Stimulated activated CD8-positive, alpha-beta memory T cell treated with anti-CD3 and anti-CD28 coated beads, Interleukin-12 subunit alpha, Interleukin-12 subunit beta, amount 100 ng/mL, for 24 hours (primary cell): ENCODE data around the gene MS4A3.
"Not testable (repeated sequence)": the region's sequence is repeated elsewhere in the genome, so short reads cannot be mapped to it uniquely, and the experiment has no call there.

Source experiments
- DNase-seq: peaks from one replicate; pipeline ENCODE4 v3.0.0-alpha.2; 2020; ENCODE audit errors: extremely low read depth

MS4A3 gene

GRCh38 chr11:60056349-60056969 is at the start of gene MS4A3:
Gene MS4A3, plus strand, starts transcription at chr11:60056665. Its CDS starts 4,496 bp downstream, at chr11:60061161.
- no peak for DNase-seq

GRCh38 chr11:60016881-60017280 is 39.6 kb upstream of the MS4A3 start, which contains the start of gene OOSP4B:
Gene OOSP4B, plus strand, starts transcription at chr11:60017181.
- DNase-seq: no peak

DNA sequence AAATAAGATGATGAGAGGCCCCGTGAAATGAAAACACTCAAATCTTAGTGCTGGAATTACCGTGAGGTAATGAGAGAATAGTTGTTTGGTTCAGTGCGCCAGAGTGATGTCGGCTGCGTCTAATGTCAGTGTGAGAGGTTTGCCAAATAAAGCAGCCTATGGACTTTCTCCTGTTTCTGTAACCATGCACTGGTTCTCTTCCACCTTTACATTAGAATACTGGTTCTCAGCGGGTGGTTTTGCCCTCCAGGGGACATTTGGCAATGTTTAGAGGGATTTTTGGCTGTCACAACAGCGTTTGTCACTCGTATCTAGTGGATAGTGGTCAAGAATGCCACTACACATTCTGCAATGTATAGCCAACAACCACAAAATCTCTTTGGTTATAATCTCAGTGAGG is 38.4 kb upstream of the MS4A3 start:
- DNase-seq: no peak

- DNase-seq: not testable (repeated sequence)
These were observed 36.1 kb upstream of the MS4A3 start for GRCh38 chr11:60020376-60020775.

- no peak for DNase-seq
These were observed 27.3 kb upstream of the MS4A3 start for GRCh38 chr11:60029015-60029632.

DNA sequence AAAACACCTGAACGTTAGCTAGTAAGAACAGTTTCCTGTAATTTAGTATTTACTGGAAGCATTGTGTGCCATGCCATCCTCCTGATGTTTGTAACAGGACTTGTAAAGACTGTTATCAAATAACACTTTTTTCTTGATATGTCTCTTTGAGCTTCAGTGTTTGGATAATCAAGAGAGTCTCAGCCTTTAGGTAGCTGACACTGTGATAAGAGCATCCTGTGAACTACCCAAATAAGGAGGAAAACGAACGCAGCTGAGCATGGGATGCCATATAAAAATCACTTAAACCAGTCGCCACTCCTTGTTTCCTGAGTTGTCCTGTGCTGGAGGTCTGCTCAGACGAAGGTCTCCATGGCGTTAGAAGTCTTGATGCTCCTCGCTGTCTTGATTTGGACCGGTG is 16.4 kb upstream of the MS4A3 start, which contains the start of gene OOSP2:
TSS of gene OOSP2 (plus strand) at position 301 of the 400 bp plus-strand sequence. CDS start at position 352, 51 bp downstream.
- no peak for DNase-seq

DNA sequence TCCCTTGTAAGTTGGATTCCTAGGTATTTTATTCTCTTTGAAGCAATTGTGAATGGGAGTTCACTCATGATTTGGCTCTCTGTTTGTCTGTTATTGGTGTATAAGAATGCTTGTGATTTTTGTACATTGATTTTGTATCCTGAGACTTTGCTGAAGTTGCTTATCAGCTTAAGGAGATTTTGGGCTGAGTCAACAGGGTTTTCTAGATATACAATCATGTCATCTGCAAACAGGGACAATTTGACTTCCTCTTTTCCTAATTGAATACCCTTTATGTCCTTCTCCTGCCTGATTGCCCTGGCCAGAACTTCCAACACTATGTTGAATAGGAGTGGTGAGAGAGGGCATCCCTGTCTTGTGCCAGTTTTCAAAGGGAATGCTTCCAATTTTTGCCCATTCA is 6.0 kb upstream of the MS4A3 start:
- DNase-seq: not testable (repeated sequence)

DNA sequence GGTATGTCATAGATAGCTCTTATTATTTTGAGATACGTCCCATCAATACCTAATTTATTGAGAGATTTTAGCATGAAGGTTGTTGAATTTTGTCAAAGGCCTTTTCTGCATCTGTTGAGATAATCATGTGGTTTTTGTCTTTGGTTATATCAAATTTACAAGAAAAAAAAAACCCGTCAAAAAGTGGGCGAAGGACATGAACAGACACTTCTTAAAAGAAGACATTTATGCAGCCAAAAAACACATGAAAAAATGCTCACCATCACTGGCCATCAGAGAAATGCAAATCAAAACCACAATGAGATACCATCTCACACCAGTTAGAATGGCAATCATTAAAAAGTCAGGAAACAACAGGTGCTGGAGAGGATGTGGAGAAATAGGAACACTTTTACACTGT is 5.6 kb upstream of the MS4A3 start:
- DNase-seq: not testable (repeated sequence)

GRCh38 chr11:60059052-60059451 is 2.6 kb downstream of the MS4A3 start:
- DNase-seq: no peak

DNA sequence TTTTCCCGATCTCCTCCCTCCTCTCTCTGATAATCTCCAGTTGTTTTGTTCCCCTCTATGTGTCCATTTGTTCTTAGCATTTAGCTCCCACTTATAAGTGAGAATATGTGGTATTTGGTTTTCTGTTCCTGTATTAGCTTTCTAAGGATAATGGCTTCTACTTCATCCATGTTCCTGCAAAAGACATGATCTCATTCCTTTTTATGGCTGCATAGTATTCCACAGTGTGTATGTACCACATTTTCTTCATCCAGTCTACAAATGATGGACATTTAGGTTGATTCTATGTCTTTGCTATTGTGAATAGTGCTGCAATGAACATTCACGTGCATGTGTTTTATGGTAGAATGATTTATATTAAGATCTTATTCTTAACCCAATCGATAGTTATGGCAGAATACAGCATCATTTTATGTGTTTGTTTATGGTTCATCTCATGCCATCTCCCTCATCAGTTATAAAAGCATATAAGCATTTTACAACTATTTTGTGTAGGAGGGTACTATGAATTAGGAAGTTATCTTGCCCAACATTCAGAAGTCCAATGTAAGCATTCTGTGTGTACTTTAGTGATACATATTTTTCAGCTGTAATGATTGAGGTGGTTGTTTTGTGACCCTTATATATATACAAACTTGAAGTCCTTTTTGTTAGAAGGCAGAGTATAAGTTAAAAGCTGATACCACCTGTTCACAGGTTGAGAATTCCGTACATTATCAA is 3.2 kb downstream of the MS4A3 start:
- DNase-seq: no peak

DNA sequence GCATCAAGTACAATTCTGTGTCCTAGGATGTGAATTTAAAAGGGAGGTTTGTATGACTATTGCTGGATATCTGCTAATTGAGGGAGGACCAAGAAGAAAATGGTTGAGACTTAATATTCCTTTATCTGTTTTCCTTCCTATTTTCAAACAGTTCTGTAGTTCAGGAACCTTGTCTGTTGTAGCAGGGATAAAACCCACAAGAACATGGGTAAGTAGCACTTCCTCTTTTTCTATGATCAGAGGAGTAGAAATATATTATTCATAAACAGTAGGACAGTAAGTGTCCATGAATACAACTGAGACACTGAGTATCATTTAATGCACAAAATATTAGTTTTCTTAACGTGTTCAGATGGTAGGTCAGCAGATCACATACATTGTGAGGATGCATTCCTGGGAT is 7.6 kb downstream of the MS4A3 start:
- no peak for DNase-seq

- DNase-seq: no peak
These were observed 9.3 kb downstream of the MS4A3 start for GRCh38 chr11:60065801-60066200.

DNA sequence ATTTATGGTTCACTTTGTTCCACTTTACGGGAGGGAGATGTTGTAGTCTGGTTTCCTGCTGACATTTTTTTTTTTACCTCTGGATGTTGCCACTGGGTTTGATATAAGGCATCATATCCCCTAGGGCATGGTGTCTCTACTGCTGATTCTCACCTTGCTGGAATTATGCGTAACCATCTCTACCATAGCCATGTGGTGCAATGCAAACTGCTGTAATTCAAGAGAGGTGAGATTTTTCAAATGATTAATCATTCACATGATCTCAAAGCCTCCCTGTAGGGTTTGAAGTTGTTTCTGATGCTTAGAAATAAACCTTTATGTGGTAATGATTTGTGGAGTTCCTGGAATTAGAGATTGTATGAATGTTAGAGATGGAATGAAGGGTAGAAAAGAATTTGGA is 13.0 kb downstream of the MS4A3 start:
- no peak for DNase-seq

GRCh38 chr11:60071644-60072043 is 15.2 kb downstream of the MS4A3 start:
- not testable (repeated sequence) for DNase-seq

- DNase-seq: no peak
These were observed 20.9 kb downstream of the MS4A3 start for GRCh38 chr11:60077216-60077817.

DNA sequence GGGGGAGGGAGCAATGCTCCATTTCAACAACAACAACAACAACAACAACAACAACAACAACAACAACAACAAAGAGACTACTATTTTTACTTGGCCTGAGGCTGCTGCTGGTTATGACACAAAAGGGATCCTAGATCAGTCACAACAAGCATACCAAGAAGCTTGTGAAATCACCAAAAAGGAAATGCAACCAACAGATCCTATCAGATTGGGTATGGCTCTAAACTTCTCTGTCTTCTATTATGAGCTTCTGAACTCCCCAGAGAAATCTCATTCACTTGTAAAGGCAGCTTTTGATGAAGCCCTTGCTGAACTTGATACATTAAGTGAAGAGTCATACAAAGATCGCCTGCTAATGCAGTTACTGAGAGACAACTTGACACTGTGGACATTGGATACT is 21.5 kb downstream of the MS4A3 start:
- DNase-seq: no peak

GRCh38 chr11:60078745-60079144 is 22.3 kb downstream of the MS4A3 start:
- DNase-seq: no peak

- DNase-seq: no peak
These were observed 24.1 kb downstream of the MS4A3 start for GRCh38 chr11:60080535-60080934.

DNA sequence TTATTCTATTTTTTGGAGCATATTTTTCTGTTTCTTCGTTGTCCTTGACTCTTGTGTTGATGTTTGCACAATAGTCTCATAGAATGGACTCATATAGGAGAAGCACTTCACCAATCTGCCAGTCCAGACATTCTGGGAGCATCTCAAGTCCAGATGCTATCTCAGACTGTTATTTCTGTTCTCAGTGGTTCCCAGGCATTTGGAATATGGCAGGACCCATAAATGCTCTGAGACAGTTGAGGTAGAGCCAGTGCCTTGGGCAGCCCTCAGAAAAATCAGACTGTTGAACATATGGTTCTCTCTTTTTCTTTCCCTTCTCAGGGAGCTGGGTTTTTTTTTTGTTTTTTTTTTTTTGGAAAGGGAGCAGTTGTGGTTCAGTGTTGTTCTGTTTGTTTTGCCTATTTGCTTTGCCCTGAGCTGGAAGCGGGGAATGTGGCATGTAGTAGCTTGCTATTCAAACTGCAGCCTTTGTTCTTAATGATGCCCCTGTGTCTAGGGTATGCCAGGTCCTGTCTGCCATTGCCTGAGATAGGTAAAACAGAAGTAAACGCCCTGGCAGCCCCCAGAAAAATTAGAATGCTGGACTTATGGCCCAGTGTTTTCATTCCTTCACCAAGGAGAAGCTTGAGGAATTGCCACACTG is 28.3 kb downstream of the MS4A3 start:
- no peak for DNase-seq

- DNase-seq: no peak
These were observed 29.4 kb downstream of the MS4A3 start for GRCh38 chr11:60085909-60086308.

DNA sequence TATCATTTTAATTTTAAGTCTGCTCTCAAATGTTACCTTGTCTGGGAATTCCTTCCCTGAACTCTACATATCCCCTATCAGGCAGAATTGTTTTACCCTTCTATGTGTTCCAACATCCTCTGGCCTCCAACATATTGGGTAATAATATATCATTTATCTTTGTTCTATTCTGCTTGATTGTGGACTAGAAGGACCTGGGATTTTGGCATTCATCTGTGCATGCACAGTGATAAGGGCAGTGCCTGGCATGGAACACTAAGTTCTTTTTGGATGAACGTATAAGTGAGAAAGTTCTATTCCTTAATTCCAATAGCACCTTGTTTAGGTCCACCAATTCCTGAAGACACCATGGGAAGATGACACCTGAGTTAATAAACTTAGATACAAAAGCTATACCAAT is 30.8 kb downstream of the MS4A3 start:
- no peak for DNase-seq

GRCh38 chr11:60088364-60088763 is 31.9 kb downstream of the MS4A3 start, which contains the start of gene MS4A2:
Gene MS4A2, plus strand, starts transcription at chr11:60088664. Its CDS starts 102 bp downstream, at chr11:60088766.
- DNase-seq: no peak
